Measurements from ENCODE around the gene HPCAL1.

DNA sequence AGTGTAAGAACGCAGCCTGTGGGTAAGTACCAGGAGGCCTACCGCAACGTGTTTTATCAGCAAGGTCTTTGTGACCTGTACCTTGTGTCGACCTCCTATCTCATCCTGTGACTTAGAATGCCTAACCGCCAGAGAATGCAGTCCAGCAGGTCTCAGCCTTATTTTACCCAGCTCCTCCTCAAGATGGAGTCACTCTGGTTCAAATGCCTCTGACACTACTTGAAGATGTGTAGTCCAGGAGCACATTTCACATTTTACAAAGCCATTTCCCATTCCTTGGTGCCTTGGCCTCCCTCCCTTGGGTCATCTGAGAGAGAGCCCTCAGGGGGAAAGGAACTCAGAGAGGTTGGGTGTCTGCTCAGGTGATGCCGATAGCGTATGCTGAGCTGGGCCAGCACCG, 6.6 kb upstream of the HPCAL1 start:
- TF ChIP-seq, protein P1, sequence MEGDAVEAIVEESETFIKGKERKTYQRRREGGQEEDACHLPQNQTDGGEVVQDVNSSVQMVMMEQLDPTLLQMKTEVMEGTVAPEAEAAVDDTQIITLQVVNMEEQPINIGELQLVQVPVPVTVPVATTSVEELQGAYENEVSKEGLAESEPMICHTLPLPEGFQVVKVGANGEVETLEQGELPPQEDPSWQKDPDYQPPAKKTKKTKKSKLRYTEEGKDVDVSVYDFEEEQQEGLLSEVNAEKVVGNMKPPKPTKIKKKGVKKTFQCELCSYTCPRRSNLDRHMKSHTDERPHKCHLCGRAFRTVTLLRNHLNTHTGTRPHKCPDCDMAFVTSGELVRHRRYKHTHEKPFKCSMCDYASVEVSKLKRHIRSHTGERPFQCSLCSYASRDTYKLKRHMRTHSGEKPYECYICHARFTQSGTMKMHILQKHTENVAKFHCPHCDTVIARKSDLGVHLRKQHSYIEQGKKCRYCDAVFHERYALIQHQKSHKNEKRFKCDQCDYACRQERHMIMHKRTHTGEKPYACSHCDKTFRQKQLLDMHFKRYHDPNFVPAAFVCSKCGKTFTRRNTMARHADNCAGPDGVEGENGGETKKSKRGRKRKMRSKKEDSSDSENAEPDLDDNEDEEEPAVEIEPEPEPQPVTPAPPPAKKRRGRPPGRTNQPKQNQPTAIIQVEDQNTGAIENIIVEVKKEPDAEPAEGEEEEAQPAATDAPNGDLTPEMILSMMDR (IDR thresholded peaks at IDR 0.05) = no peak
- TF ChIP-seq POLR2A (IDR thresholded peaks at IDR 0.05) = no peak

Measured in testis (tissue), 2 donors.